ENCODE data around the gene CCSER2.
"Not testable (repeated sequence)": the region's sequence is repeated elsewhere in the genome, so short reads cannot be mapped to it uniquely, and the experiment has no call there.

The CCSER2 gene

DNA sequence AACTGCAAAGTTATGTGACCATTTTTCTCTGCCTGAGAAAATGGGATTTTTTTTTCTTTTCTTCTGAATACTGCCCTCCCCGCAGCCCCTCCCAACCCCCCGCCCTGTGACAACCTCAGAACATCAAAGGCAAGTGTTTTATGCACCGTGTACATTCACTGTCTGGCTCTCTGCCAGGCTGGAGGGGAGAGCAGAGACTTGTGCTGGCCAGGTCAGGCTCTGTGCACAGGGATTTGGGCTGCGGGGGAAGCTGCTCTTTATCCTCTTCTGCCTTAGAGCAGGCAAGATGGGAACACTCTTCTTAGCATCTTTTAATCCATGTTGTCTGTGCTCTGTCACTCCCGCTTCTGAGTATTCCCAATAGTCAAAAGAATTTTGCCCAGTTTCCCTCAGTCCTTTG, 195.1 kb downstream of the CCSER2 start:
- no peak overlapping the region for H3K4me3 ChIP-seq (replicated peaks; ENCODE audit: low read depth, low read length)
- TF ChIP-seq, protein P1, sequence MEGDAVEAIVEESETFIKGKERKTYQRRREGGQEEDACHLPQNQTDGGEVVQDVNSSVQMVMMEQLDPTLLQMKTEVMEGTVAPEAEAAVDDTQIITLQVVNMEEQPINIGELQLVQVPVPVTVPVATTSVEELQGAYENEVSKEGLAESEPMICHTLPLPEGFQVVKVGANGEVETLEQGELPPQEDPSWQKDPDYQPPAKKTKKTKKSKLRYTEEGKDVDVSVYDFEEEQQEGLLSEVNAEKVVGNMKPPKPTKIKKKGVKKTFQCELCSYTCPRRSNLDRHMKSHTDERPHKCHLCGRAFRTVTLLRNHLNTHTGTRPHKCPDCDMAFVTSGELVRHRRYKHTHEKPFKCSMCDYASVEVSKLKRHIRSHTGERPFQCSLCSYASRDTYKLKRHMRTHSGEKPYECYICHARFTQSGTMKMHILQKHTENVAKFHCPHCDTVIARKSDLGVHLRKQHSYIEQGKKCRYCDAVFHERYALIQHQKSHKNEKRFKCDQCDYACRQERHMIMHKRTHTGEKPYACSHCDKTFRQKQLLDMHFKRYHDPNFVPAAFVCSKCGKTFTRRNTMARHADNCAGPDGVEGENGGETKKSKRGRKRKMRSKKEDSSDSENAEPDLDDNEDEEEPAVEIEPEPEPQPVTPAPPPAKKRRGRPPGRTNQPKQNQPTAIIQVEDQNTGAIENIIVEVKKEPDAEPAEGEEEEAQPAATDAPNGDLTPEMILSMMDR (IDR thresholded peaks at IDR 0.05; ENCODE audit: low read length, missing control alignments) = no peak
- no peak for DNase-seq (ENCODE audit: low read depth)

DNA sequence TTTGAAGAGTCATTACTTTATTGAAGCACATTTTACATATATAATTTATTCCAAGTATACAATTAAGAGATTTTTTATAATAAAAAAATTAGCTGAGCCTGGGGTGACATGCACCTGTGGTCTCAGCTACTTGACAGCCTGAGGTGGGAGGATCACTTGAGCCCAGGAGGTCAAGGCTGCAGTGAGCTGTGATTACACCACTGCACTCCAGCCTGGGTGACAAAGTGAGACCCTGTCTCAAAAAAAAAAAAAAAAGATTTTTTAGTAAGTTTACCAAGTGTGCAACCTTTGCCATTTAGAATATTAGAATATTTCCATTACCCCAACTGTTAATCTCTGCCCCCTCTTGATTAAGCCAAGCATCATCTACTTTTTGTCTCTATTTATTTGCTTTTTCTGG, 196.0 kb downstream of the CCSER2 start:
- TF ChIP-seq, protein P1 (IDR thresholded peaks at IDR 0.05; ENCODE audit: low read length, missing control alignments) = no peak
- no peak for DNase-seq (ENCODE audit: low read depth)
- H3K4me3 ChIP-seq (replicated peaks; ENCODE audit: low read depth, low read length) = no peak overlapping the region

- peak; percentile 47 for DNase-seq (ENCODE audit: low read depth)
- TF ChIP-seq, protein P1 (IDR thresholded peaks at IDR 0.05; ENCODE audit: low read length, missing control alignments) = no peak
- no peak overlapping the region for H3K4me3 ChIP-seq (replicated peaks; ENCODE audit: low read depth, low read length)
Measured at GRCh38 chr10:84525120-84525806, 196.9 kb downstream of the CCSER2 start.

DNA sequence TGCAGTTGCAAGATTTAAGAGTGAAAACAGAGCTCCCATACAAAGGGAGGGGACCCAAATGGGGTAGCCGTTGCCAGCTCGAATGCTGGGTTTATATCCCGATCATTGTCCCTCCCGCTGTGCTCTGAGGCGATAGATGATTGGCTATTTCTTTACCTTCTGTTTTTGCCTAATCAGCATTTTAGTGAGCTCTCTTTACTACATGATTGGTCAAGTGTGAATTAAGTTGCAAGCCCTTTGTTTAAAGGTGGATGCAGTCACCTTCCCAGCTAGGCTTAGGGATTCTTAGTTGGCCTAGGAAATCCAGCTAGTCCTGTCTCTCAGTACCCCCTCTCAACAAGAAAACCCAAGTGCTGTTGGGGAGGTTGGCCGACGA, 197.4 kb downstream of the CCSER2 start:
- not testable (repeated sequence) for H3K4me3 ChIP-seq (replicated peaks; ENCODE audit: low read depth, low read length); DNase-seq (ENCODE audit: low read depth)

- DNase-seq (ENCODE audit: low read depth) = not testable (repeated sequence)
Measured at GRCh38 chr10:84527386-84527785, 199.0 kb downstream of the CCSER2 start.

GRCh38 chr10:84528526-84528925, 200.1 kb downstream of the CCSER2 start:
- H3K4me3 ChIP-seq (replicated peaks; ENCODE audit: low read depth, low read length); DNase-seq (ENCODE audit: low read depth): not testable (repeated sequence)

More at GRCh38 chr10:84527386-84527785, 199.0 kb downstream of the CCSER2 start:
- not testable (repeated sequence) for H3K4me3 ChIP-seq (replicated peaks; ENCODE audit: low read depth, low read length)

DNA sequence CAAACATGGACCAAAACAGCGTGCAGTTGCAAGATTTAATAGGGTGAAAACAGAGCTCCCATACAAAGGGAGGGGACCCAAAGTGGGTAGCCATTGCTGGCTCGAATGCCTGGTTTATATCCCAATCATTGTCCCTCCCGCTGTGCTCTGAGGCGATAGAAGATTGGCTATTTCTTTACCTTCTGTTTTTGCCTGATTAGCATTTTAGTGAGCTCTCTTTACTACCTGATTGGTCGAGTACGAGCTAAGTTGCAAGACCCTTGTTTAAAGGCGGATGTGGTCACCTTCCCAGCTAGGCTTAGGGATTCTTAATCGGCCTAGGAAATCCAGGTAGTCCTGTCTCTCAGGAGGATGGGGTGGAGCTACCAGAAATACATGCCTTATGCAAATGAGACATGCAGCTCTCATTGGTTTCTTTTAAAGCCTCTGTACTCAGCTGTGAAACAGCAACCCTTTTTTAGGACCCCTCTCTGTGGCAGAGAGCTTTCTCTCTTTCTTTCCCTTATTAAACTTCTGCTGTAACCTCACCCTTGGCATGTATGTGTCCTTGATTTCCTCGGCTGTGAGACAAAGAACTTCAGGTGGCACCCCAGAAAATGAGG, 202.4 kb downstream of the CCSER2 start:
- TF ChIP-seq, protein P1 (IDR thresholded peaks at IDR 0.05; ENCODE audit: low read length, missing control alignments) = no peak
- no peak overlapping the region for H3K4me3 ChIP-seq (replicated peaks; ENCODE audit: low read depth, low read length)
- DNase-seq (ENCODE audit: low read depth) = no peak

GRCh38 chr10:84531396-84531795, 203.0 kb downstream of the CCSER2 start:
- DNase-seq (ENCODE audit: low read depth) = no peak
- H3K4me3 ChIP-seq (replicated peaks; ENCODE audit: low read depth, low read length) = no peak overlapping the region
- TF ChIP-seq, protein P1 (IDR thresholded peaks at IDR 0.05; ENCODE audit: low read length, missing control alignments) = no peak
